Ovary (tissue), 9 donors: Measurements from ENCODE around the gene FUT3. TPM values are rescaled to one million over a fixed set of nuclear protein-coding genes. Genes with fewer than 3 reads are reported as not detected.

Source experiments
- DNase-seq, 5 donors: peaks; one replicate each; pipeline ENCODE4 v3.0.0-alpha.2; 2019 to 2020
- H3K27ac ChIP-seq, 2 donors: fragments of 200-600 bp; one replicate each; pipeline versions ENCODE4 v1.5.1 to v1.8.0; 2019 to 2022
- H3K27me3 ChIP-seq: fragments of 200-600 bp; one replicate; pipeline ENCODE4 v1.8.0; 2022
- H3K36me3 ChIP-seq: fragments of 200-600 bp; sonication (generic); one replicate; pipeline ENCODE4 v1.5.1; 2019
- H3K4me1 ChIP-seq: one replicate; pipeline ENCODE4 v1.8.1; 2013; ENCODE audit warnings: mild to moderate bottlenecking, moderate library complexity; ENCODE audit not compliant: insufficient read depth
- H3K4me3 ChIP-seq: fragments of 200-600 bp; sonication (generic); one replicate; pipeline ENCODE4 v1.5.1; 2017
- H3K9me3 ChIP-seq, 2 donors: fragments of 200-600 bp in 1 of 2; sonication (generic) in 1 of 2; one replicate each; pipeline versions ENCODE4 v1.5.1 to v1.8.1; 2013 to 2019; ENCODE audit warnings: mild to moderate bottlenecking in 1 of 2, moderate library complexity in 1 of 2
- EP300 ChIP-seq: sonication (generic); formaldehyde crosslinking; IDR thresholded peaks from one replicate; pipeline ENCODE4 v1.6.1; 2017; ENCODE audit warnings: antibody characterized with exemption
- POLR2A ChIP-seq: fragments of 450-650 bp; IDR thresholded peaks from one replicate; pipeline ENCODE4 v1.6.1; 2017; ENCODE audit warnings: antibody characterized with exemption, mild to moderate bottlenecking, moderate library complexity
- WGBS, 3 donors: extraction: QIAGEN DNeasy Blood & Tissue Kit in 1 of 3; methylation state at CpG; one replicate each; pipeline versions ENCODE4 v1.1.5 to v1.1.7; 2013 to 2017; 5-methylcytosine and 5-hydroxymethylcytosine counted together
- intact Hi-C, 4 donors: fragments of 100-400 bp; cut with DNase I; formaldehyde crosslinking; loops; one replicate each; pipeline versions ENCODE4 v1.11.0 to v1.15.1; 2022 to 2023
- polyA plus RNA-seq, 2 donors: library from polyadenylated mRNA; stranded (reverse); fragments of 200-250 nt in 1 of 2; fragments of 350-450 nt in 1 of 2; fragmentation: Illumina TruSeq in 1 of 2; extraction: RNeasy Lipid Tissue Mini Kit (QIAGEN cat#74804) in 1 of 2; gene quantifications; one replicate each; pipeline ENCODE4 v1.2.3, GENCODE V29; 2013 to 2014
- total RNA-seq, 7 donors: library from RNA; depleted of rRNA in 2 of 7; stranded (reverse); fragments of >200 nt in 2 of 7; fragmentation: NEBNext Ultra II Directional in 3 of 7; extraction: Animal tissue kit (Norgen Biotek cat#: 25700) in 3 of 7; gene quantifications; one replicate each; pipeline versions ENCODE4 v1.1.0 to v1.2.4, GENCODE V29; 2016 to 2023
- TF ChIP-seq, protein P1 (sequence below), 3 donors: fragments of 450-650 bp in 2 of 3; fragments of 200-600 bp in 1 of 3; IDR thresholded peaks; one replicate each; pipeline versions ENCODE4 v1.5.1 to v1.8.0; 2016 to 2022; ENCODE audit warnings: antibody characterized with exemption in 3 of 3, mild to moderate bottlenecking in 1 of 3
- donor health status: DM: no; HTN: no; CAD: no; lungs with moderate emphysema.
- donor health status: DM: no; HTN: no; CAD: no.
- donor health status: Bipolar disorder and iron deficiency.
- donor health status: DM: yes; HTN: yes; CAD: no.
- donor health status: DM: no; HTN: no; CAD: no.
- donor health status: DM: yes; HTN: yes; CAD: no.

FUT3 gene
- total and polyA plus RNA-seq, 9 donors: 0.04 to 1.8 (median 0.15) TPM; not detected in 3

GRCh38 chr19:5893907-5894703, 42.9 kb upstream of the FUT3 start:
- intact Hi-C loops: loop anchor here in 2 of 4 donors (5.0 to 10.0 kb wide), 2 partner anchors 89 to 92 kb away; partner anchors contain the start of gene NRTN (in 1 of the 2)
- no peak overlapping the region for H3K4me3 ChIP-seq
- H3K36me3 ChIP-seq: no peaks in the 10 kb centered on the region
- no peak overlapping the region for H3K27ac ChIP-seq
- H3K9me3 ChIP-seq: no peaks in the 10 kb centered on the region
- peaks cover 2% of the 10 kb centered on the region for H3K4me1 ChIP-seq
- 60 to 65% (median 61%) methylated on average over 26 to 28 of the region's 28 CpGs for WGBS, 3 donors
- no peaks in the 10 kb centered on the region for H3K27me3 ChIP-seq
- TF ChIP-seq POLR2A: no peak
- TF ChIP-seq EP300: no peak
- TF ChIP-seq, protein P1, sequence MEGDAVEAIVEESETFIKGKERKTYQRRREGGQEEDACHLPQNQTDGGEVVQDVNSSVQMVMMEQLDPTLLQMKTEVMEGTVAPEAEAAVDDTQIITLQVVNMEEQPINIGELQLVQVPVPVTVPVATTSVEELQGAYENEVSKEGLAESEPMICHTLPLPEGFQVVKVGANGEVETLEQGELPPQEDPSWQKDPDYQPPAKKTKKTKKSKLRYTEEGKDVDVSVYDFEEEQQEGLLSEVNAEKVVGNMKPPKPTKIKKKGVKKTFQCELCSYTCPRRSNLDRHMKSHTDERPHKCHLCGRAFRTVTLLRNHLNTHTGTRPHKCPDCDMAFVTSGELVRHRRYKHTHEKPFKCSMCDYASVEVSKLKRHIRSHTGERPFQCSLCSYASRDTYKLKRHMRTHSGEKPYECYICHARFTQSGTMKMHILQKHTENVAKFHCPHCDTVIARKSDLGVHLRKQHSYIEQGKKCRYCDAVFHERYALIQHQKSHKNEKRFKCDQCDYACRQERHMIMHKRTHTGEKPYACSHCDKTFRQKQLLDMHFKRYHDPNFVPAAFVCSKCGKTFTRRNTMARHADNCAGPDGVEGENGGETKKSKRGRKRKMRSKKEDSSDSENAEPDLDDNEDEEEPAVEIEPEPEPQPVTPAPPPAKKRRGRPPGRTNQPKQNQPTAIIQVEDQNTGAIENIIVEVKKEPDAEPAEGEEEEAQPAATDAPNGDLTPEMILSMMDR (IDR thresholded peaks at IDR 0.05): no peak
- DNase-seq: no peak

DNA sequence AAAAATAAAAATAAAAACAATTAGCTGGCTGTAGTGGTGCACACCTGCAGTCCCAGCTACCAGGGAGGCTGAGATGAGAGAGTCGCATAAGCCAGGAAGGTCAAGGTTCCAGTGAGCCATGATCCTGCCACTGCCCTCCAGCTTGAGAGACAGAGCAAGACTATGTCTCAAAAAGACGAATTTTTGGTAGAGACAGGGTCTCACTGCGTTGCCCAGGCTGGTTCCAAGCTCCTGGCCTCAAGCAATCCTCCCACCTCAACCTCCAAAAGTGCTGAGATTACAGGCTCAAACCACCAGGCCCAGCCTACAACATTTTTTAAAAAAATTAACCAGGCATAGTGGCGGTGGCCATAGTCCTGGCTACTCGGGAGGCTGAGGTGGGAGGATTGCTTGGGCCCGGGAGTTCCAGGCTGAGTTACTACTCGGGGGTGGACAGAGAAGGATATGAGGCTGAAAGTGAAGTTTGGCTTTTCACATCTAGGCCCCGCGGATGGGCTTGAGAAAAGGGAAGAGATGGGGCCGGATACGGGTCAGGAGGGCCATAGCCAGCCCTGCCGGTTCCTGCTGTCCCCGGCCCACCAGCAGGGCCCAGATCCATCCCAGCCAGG, 42.2 kb upstream of the FUT3 start:
- no peak for DNase-seq
- no peak for TF ChIP-seq POLR2A
- no peak for TF ChIP-seq EP300
- TF ChIP-seq, protein P1 (IDR thresholded peaks at IDR 0.05): no peak
- H3K36me3 ChIP-seq: no peaks in the 10 kb centered on the region
- H3K9me3 ChIP-seq: no peaks in the 10 kb centered on the region
- no peak overlapping the region for H3K27ac ChIP-seq
- intact Hi-C loops: loop anchor here in 2 of 4 donors (5.0 to 10.0 kb wide), 2 partner anchors 89 to 91 kb away; partner anchors contain the start of gene NRTN (in 1 of the 2)
- H3K4me1 ChIP-seq: peaks cover 2% of the 10 kb centered on the region
- 36 to 47% (median 44%) methylated on average over 13 of the region's 13 CpGs for WGBS, 3 donors
- H3K4me3 ChIP-seq: no peak overlapping the region
- no peaks in the 10 kb centered on the region for H3K27me3 ChIP-seq

DNA sequence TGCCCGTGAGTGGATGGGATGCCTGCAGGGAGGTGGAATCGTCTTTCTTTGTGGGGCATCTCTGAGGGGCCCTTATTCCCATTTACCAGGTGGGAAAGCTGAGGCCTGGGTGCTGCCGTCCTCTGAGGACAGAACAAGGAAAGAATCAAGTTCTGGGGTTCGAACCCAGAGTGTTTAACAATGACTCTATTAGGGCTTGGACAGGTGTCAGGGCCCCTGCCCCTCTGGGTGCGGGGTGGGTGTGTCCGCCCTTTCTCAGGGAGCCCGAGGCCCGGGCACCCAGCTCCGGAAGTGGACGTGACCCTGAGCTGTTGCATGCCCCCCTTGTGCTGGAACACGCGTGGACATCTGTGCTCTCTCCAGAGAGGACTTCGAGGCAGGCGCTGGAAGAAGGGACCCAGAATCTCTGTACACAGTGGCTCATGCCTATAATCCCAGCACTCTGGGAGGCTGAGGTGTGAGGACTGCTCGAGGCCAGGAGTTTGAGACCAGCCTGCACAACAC, 41.6 kb upstream of the FUT3 start:
- H3K27ac ChIP-seq: no peak overlapping the region
- WGBS, 3 donors: 31 to 53% (median 34%) methylated on average over 15 of the region's 15 CpGs
- peaks cover 2% of the 10 kb centered on the region for H3K4me1 ChIP-seq
- DNase-seq: no peak
- TF ChIP-seq POLR2A: no peak
- no peak overlapping the region for H3K4me3 ChIP-seq
- no peaks in the 10 kb centered on the region for H3K27me3 ChIP-seq
- no peaks in the 10 kb centered on the region for H3K36me3 ChIP-seq
- intact Hi-C loops: loop anchor here in 2 of 4 donors (5.0 to 10.0 kb wide), 2 partner anchors 88 to 91 kb away; partner anchors contain the start of gene NRTN (in 1 of the 2)
- H3K9me3 ChIP-seq: no peaks in the 10 kb centered on the region

- H3K4me3 ChIP-seq: no peak overlapping the region
- H3K4me1 ChIP-seq: peaks cover 2% of the 10 kb centered on the region
- no peaks in the 10 kb centered on the region for H3K9me3 ChIP-seq
- TF ChIP-seq, protein P1 (IDR thresholded peaks at IDR 0.05): no peak
- TF ChIP-seq POLR2A: no peak
- TF ChIP-seq EP300: no peak
- H3K27me3 ChIP-seq: no peaks in the 10 kb centered on the region
- no peak overlapping the region for H3K27ac ChIP-seq
- DNase-seq: peak in 1 of 5 donors; percentile 66
- 2 to 5% (median 4%) methylated on average over 47 to 48 of the region's 48 CpGs for WGBS, 3 donors
- intact Hi-C loops: loop anchor here in 2 of 4 donors (5.0 to 10.0 kb wide), 2 partner anchors 87 to 90 kb away; partner anchors contain the start of gene NRTN (in 1 of the 2)
- H3K36me3 ChIP-seq: no peaks in the 10 kb centered on the region
Observed at GRCh38 chr19:5891938-5892771, 40.9 kb upstream of the FUT3 start.
